Esophagus squamous epithelium (tissue), 4 donors: ENCODE results near the gene MERTK.

Source experiments
- CTCF ChIP-seq, 6 experiments: fragments of 450-650 bp in 4 of 6; fragments of 200-600 bp in 2 of 6; sonication (generic) in 2 of 6; IDR thresholded peaks; one replicate each; pipeline ENCODE4 v1.5.1; 2016 to 2019; ENCODE audit warnings: antibody characterized with exemption in 6 of 6, mild to moderate bottlenecking in 4 of 6, moderate library complexity in 4 of 6
- POLR2A ChIP-seq, 4 donors: fragments of 450-650 bp; IDR thresholded peaks; one replicate each; pipeline ENCODE4 v1.6.1; 2017; ENCODE audit warnings: antibody characterized with exemption in 4 of 4, mild to moderate bottlenecking in 4 of 4, moderate library complexity in 3 of 4

- TF ChIP-seq CTCF (IDR thresholded peaks at IDR 0.05), result no peak
- TF ChIP-seq POLR2A (IDR thresholded peaks at IDR 0.05), result no peak
Observed at GRCh38 chr2:111944531-111945210, 46.3 kb downstream of the MERTK start.
